Breast epithelium (tissue), 4 donors: ENCODE results near the gene FAM151A. TPM values are rescaled to one million over a fixed set of nuclear protein-coding genes. Genes with fewer than 3 reads are reported as not detected.

ENCODE experiments used
- DNase-seq, 2 donors: peaks; one replicate each; pipeline ENCODE4 v3.0.0-alpha.2; 2019; ENCODE audit warnings: low spot score in 2 of 2
- H3K27ac ChIP-seq, 2 donors: fragments of 200-600 bp; sonication (generic) in 1 of 2; one replicate each; pipeline ENCODE4 v1.5.1; 2016 to 2019; ENCODE audit warnings: mild to moderate bottlenecking in 1 of 2
- H3K27me3 ChIP-seq, 2 donors: fragments of 200-600 bp; sonication (generic) in 1 of 2; one replicate each; pipeline versions ENCODE4 v1.5.1 to v1.6.0; 2017 to 2019; ENCODE audit warnings: control low read depth in 1 of 2, mild to moderate bottlenecking in 1 of 2
- H3K36me3 ChIP-seq: fragments of 200-600 bp; one replicate; pipeline ENCODE4 v1.5.1; 2019
- H3K4me1 ChIP-seq, 2 donors: fragments of 200-600 bp; sonication (generic); one replicate each; pipeline ENCODE4 v1.5.1; 2016 to 2019; ENCODE audit warnings: control low read depth in 1 of 2
- H3K4me3 ChIP-seq, 3 donors: fragments of 200-600 bp; sonication (generic); 1 replicate in 2 of 3; 2 replicates in 1 of 3; pipeline ENCODE4 v1.5.1; 2016 to 2019; ENCODE audit warnings: mild to moderate bottlenecking in 3 of 3, moderate library complexity in 2 of 3
- H3K9me3 ChIP-seq, 2 donors: fragments of 200-600 bp; sonication (generic) in 1 of 2; one replicate each; pipeline ENCODE4 v1.5.1; 2016 to 2019; ENCODE audit warnings: control low read depth in 1 of 2
- CTCF ChIP-seq, 3 donors: fragments of 450-650 bp; IDR thresholded peaks; one replicate each; pipeline ENCODE4 v1.5.1; 2016 to 2017; ENCODE audit warnings: antibody characterized with exemption in 3 of 3, mild to moderate bottlenecking in 3 of 3, moderate library complexity in 3 of 3
- POLR2A ChIP-seq: fragments of 450-650 bp; IDR thresholded peaks from one replicate; pipeline ENCODE4 v1.6.1; 2016; ENCODE audit warnings: antibody characterized with exemption, mild to moderate bottlenecking, moderate library complexity
- POLR2AphosphoS5 ChIP-seq, 3 donors: sonication (generic); formaldehyde crosslinking; IDR thresholded peaks; one replicate each; pipeline ENCODE4 v1.6.1; 2017; ENCODE audit warnings: antibody characterized with exemption in 3 of 3
- intact Hi-C: fragments of 100-400 bp; cut with DNase I; formaldehyde crosslinking; loops from one replicate; pipeline ENCODE4 v1.15.1; 2023; ENCODE audit warnings: low total_unique reads
- total RNA-seq, 3 donors: library from RNA; depleted of rRNA; stranded (reverse); fragments of >200 nt; gene quantifications; one replicate each; pipeline ENCODE4 v1.1.0, GENCODE V29; 2016

FAM151A gene
- total RNA-seq, 3 donors from 2014 or later, result 0.16 to 0.33 TPM; not detected in 1

- Histone ChIP-seq H3K4me1 (no peaks in the 10 kb centered on the region), H3K9me3 (no peaks in the 10 kb centered on the region), H3K27me3 (no peaks in the 10 kb centered on the region), H3K27ac (no peak overlapping the region), H3K4me3 (no peak overlapping the region), H3K36me3 (no peaks in the 10 kb centered on the region)
- no peak for TF ChIP-seq POLR2AphosphoS5 (IDR thresholded peaks at IDR 0.05)
- no peak for TF ChIP-seq POLR2A
- no peak for TF ChIP-seq CTCF (IDR thresholded peaks at IDR 0.05)
- DNase-seq, result no peak
- intact Hi-C loops, result no loop called here
Measured at GRCh38 chr1:54652168-54652567, 28.8 kb upstream of the FAM151A start.

GRCh38 chr1:54651608-54652007 is 28.3 kb upstream of the FAM151A start:
- TF ChIP-seq CTCF (IDR thresholded peaks at IDR 0.05) (no peak), POLR2AphosphoS5 (IDR thresholded peaks at IDR 0.05) (no peak), POLR2A (no peak)
- intact Hi-C loops, result no loop called here
- Histone ChIP-seq H3K36me3 (no peaks in the 10 kb centered on the region), H3K4me3 (no peak overlapping the region), H3K27me3 (no peaks in the 10 kb centered on the region), H3K27ac (no peak overlapping the region), H3K4me1 (no peaks in the 10 kb centered on the region), H3K9me3 (no peaks in the 10 kb centered on the region)
- no peak for DNase-seq

GRCh38 chr1:54650417-54650816 is 27.1 kb upstream of the FAM151A start:
- H3K27ac ChIP-seq, result no peak overlapping the region
- no peaks in the 10 kb centered on the region for H3K9me3 ChIP-seq
- no peak overlapping the region for H3K4me3 ChIP-seq
- intact Hi-C loops, result no loop called here
- H3K36me3 ChIP-seq, result no peaks in the 10 kb centered on the region
- H3K27me3 ChIP-seq, result no peaks in the 10 kb centered on the region
- H3K4me1 ChIP-seq, result no peaks in the 10 kb centered on the region
- no peak for TF ChIP-seq CTCF (IDR thresholded peaks at IDR 0.05)
- TF ChIP-seq POLR2A, result no peak
- no peak for TF ChIP-seq POLR2AphosphoS5 (IDR thresholded peaks at IDR 0.05)
- DNase-seq, result no peak

GRCh38 chr1:54649921-54650320 is 26.6 kb upstream of the FAM151A start:
- no peaks in the 10 kb centered on the region for H3K9me3 ChIP-seq
- H3K27ac ChIP-seq, result no peak overlapping the region
- H3K27me3 ChIP-seq, result no peaks in the 10 kb centered on the region
- H3K36me3 ChIP-seq, result no peaks in the 10 kb centered on the region
- intact Hi-C loops, result no loop called here
- DNase-seq, result no peak
- no peak overlapping the region for H3K4me3 ChIP-seq
- H3K4me1 ChIP-seq, result no peaks in the 10 kb centered on the region
- TF ChIP-seq POLR2AphosphoS5 (IDR thresholded peaks at IDR 0.05), result no peak
- no peak for TF ChIP-seq POLR2A
- no peak for TF ChIP-seq CTCF (IDR thresholded peaks at IDR 0.05)

- Histone ChIP-seq H3K4me3 (no peak overlapping the region), H3K27me3 (no peaks in the 10 kb centered on the region), H3K4me1 (no peaks in the 10 kb centered on the region), H3K36me3 (no peaks in the 10 kb centered on the region), H3K9me3 (no peaks in the 10 kb centered on the region), H3K27ac (no peak overlapping the region)
- TF ChIP-seq POLR2AphosphoS5 (IDR thresholded peaks at IDR 0.05) (no peak), POLR2A (no peak), CTCF (IDR thresholded peaks at IDR 0.05) (no peak)
- intact Hi-C loops, result no loop called here
- DNase-seq, result no peak
Measured at GRCh38 chr1:54649130-54649898, 26.0 kb upstream of the FAM151A start.
